ENCODE results near the gene GPR26. TPM values are rescaled to one million over a fixed set of nuclear protein-coding genes. Genes with fewer than 3 reads are reported as not detected.

Gene GPR26
- total RNA-seq, 6 experiments from 2014 or later: not detected

DNA sequence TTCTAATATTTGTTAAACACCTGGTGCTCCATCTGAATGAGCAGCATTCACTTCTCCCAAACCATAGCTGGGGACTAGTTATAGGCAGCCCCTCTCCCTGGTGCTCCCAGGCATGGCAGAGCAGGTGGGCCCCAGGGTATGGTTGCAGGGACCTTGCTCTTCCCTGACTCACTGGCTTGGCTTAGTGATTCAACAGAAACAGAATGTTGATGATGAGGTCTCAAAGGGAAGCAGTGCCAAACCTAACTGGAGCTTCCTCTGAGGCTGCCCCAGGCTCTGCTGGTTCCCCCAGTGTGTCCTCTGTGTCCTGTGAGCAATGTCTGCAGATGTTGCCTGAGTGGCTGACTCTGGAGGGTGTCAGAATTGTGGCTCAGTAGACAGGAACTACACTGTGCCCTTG lies 3.7 kb downstream of the GPR26 start:
- Histone ChIP-seq H3K27me3 (no peaks in the 10 kb centered on the region), H3K27ac (no peak overlapping the region), H3K4me3 (no peak overlapping the region), H3K9me3 (no peaks in the 10 kb centered on the region), H3K36me3 (no peaks in the 10 kb centered on the region), H3K4me1 (no peaks in the 10 kb centered on the region)
- DNase-seq (no peak), ATAC-seq (no peak)
- no peak for TF ChIP-seq POLR2A (IDR thresholded peaks at IDR 0.05)
- TF ChIP-seq, protein P1, sequence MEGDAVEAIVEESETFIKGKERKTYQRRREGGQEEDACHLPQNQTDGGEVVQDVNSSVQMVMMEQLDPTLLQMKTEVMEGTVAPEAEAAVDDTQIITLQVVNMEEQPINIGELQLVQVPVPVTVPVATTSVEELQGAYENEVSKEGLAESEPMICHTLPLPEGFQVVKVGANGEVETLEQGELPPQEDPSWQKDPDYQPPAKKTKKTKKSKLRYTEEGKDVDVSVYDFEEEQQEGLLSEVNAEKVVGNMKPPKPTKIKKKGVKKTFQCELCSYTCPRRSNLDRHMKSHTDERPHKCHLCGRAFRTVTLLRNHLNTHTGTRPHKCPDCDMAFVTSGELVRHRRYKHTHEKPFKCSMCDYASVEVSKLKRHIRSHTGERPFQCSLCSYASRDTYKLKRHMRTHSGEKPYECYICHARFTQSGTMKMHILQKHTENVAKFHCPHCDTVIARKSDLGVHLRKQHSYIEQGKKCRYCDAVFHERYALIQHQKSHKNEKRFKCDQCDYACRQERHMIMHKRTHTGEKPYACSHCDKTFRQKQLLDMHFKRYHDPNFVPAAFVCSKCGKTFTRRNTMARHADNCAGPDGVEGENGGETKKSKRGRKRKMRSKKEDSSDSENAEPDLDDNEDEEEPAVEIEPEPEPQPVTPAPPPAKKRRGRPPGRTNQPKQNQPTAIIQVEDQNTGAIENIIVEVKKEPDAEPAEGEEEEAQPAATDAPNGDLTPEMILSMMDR (IDR thresholded peaks at IDR 0.05): no peak
- intact Hi-C loops (cut with DNase I): no loop called here

DNA sequence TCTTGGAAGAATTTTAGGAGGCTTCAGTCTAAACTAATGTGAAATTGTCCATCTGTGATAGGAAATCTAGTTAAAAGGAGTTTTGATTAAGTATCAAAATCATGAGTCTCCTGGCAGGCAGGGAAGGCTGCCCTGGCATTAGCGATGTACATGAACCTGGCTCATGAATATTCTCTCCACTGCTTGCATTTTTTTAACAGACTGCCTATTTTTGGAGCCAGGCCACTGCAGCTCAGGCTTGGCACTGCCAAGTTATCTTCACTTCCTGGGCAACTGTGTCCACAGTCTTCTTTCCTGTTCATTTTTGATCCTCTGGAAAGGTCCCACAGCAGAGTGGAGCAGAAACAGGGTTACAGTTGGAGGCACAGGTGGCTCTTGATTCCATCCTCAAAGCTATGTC lies 7.0 kb downstream of the GPR26 start:
- no peak overlapping the region for H3K4me3 ChIP-seq
- no peaks in the 10 kb centered on the region for H3K36me3 ChIP-seq
- H3K27ac ChIP-seq: no peak overlapping the region
- WGBS (ENCODE audit: insufficient coverage, low coverage, low lambda C conversion rate, missing lambda C conversion rate): 70% methylated on average over 1 of the region's 1 CpG
- H3K27me3 ChIP-seq: no peaks in the 10 kb centered on the region
- intact Hi-C loops (cut with DNase I): no loop called here
- TF ChIP-seq, protein P1 (IDR thresholded peaks at IDR 0.05): no peak
- no peak for TF ChIP-seq POLR2A (IDR thresholded peaks at IDR 0.05)
- H3K9me3 ChIP-seq: no peaks in the 10 kb centered on the region
- H3K4me1 ChIP-seq: no peaks in the 10 kb centered on the region
- ATAC-seq (no peak), DNase-seq (no peak)

DNA sequence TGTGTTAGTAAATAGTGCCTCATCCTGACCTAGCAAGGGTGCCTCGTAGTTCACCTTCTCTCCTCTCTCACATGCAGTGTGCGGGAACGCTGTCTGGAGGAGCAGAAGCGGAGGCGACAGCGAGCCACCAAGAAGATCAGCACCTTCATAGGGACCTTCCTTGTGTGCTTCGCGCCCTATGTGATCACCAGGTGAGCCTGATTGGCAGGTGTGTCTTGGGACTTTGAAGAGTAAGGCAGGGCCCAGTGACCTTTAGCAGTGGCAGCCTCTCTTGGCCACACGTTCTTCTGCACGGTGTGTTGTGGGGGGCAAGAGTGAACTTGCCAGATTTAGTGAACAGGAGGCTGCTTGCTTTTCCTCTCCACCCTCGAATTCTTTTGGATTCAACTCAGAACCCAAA lies 8.6 kb downstream of the GPR26 start:
- H3K27me3 ChIP-seq: no peaks in the 10 kb centered on the region
- intact Hi-C loops (cut with DNase I): no loop called here
- no peak overlapping the region for H3K4me3 ChIP-seq
- TF ChIP-seq, protein P1 (IDR thresholded peaks at IDR 0.05): no peak
- TF ChIP-seq POLR2A (IDR thresholded peaks at IDR 0.05): no peak
- no peaks in the 10 kb centered on the region for H3K4me1 ChIP-seq
- no peaks in the 10 kb centered on the region for H3K9me3 ChIP-seq
- H3K36me3 ChIP-seq: no peaks in the 10 kb centered on the region
- 40% methylated on average over 6 of the region's 11 CpGs for WGBS (ENCODE audit: insufficient coverage, low coverage, low lambda C conversion rate, missing lambda C conversion rate)
- H3K27ac ChIP-seq: no peak overlapping the region
- DNase-seq (no peak), ATAC-seq (no peak)

DNA sequence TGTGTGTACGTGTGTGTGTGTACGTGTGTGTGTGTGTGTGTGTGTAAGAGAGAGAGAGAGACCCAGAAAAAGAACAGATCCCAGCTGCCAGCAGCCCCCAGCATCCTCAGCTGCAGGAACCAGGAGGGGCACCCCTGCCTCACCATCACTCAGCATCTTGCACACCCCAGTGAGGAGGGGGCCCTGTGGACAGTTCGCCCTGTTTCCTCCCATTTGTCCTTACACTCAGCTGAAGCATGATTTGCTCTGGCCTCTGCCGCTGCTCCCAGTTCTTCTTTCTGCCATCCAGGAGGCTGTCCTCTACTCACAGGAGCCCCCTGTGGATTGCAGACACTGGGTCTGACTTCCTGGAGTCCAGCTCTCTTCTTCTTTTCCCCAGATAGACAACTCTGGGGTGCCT lies 9.7 kb downstream of the GPR26 start:
- Histone ChIP-seq H3K4me3 (no peak overlapping the region), H3K27me3 (no peaks in the 10 kb centered on the region), H3K36me3 (no peaks in the 10 kb centered on the region), H3K4me1 (no peaks in the 10 kb centered on the region), H3K27ac (no peak overlapping the region), H3K9me3 (no peaks in the 10 kb centered on the region)
- intact Hi-C loops (cut with DNase I): no loop called here
- WGBS (ENCODE audit: insufficient coverage, low coverage, low lambda C conversion rate, missing lambda C conversion rate): 21% methylated on average over 3 of the region's 4 CpGs
- TF ChIP-seq, protein P1 (IDR thresholded peaks at IDR 0.05): no peak
- no peak for TF ChIP-seq POLR2A (IDR thresholded peaks at IDR 0.05)
- DNase-seq (no peak), ATAC-seq (no peak)

DNA sequence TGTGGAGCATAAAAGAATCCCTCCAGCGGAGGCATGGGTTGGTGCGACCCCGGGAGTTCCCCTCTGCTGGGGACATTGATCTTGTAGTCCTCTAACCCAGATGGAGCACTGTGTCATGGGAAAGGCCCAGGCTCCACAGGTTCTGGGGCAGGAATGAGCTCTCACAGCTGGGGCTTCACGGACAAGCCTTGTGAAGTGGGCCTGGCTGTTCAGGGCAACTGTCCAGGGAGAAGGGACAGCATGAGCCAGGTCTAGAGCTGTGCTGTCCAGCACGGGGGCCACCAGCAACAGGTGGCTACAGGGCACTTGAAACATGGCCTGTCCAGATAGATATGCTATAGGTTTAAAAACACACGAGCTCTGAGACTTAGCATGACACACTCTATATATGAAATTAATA lies 11.4 kb downstream of the GPR26 start:
- Histone ChIP-seq H3K27ac (no peak overlapping the region), H3K27me3 (no peaks in the 10 kb centered on the region), H3K4me3 (no peak overlapping the region), H3K36me3 (no peaks in the 10 kb centered on the region), H3K9me3 (no peaks in the 10 kb centered on the region), H3K4me1 (no peaks in the 10 kb centered on the region)
- TF ChIP-seq, protein P1 (IDR thresholded peaks at IDR 0.05): no peak
- TF ChIP-seq POLR2A (IDR thresholded peaks at IDR 0.05): no peak
- no peak for ATAC-seq
- DNase-seq: no peak
- intact Hi-C loops (cut with DNase I): no loop called here
- 37% methylated on average over 3 of the region's 6 CpGs for WGBS (ENCODE audit: insufficient coverage, low coverage, low lambda C conversion rate, missing lambda C conversion rate)
